Effector memory CD4-positive, alpha-beta T cell (primary cell): ENCODE results near the gene DNAH10.
"Not testable (repeated sequence)": the region's sequence is repeated elsewhere in the genome, so short reads cannot be mapped to it uniquely, and the experiment has no call there.

Experiments
- DNase-seq, 3 donors: peaks; one replicate each; pipeline ENCODE4 v3.0.0-alpha.2; 2020
- H3K27ac ChIP-seq: 2 replicates; pipeline ENCODE4 v1.7.0; 2013; ENCODE audit warnings: mild to moderate bottlenecking, low read length, moderate library complexity; ENCODE audit not compliant: insufficient read depth, poor library complexity, severe bottlenecking
- H3K27me3 ChIP-seq: replicated peaks from 2 replicates; pipeline ENCODE4 v1.7.0; 2013; ENCODE audit warnings: mild to moderate bottlenecking, low read length; ENCODE audit not compliant: insufficient read depth, control insufficient read depth, poor library complexity, severe bottlenecking
- H3K36me3 ChIP-seq: 2 replicates; pipeline ENCODE4 v1.7.0; 2013; ENCODE audit warnings: mild to moderate bottlenecking, low read length, moderate library complexity; ENCODE audit not compliant: control insufficient read depth, insufficient read depth
- H3K4me1 ChIP-seq: 2 replicates; pipeline ENCODE4 v1.7.0; 2013; ENCODE audit warnings: low read length, mild to moderate bottlenecking; ENCODE audit not compliant: control insufficient read depth, insufficient read depth, poor library complexity, severe bottlenecking
- H3K4me3 ChIP-seq: 2 replicates; pipeline ENCODE4 v1.7.0; 2013; ENCODE audit warnings: low read length, low read depth, mild to moderate bottlenecking; ENCODE audit not compliant: insufficient read depth, poor library complexity, severe bottlenecking
- H3K9me3 ChIP-seq: 2 replicates; pipeline ENCODE4 v1.7.0; 2013; ENCODE audit warnings: mild to moderate bottlenecking, low read length, moderate library complexity; ENCODE audit not compliant: control insufficient read depth

The DNAH10 gene

DNA sequence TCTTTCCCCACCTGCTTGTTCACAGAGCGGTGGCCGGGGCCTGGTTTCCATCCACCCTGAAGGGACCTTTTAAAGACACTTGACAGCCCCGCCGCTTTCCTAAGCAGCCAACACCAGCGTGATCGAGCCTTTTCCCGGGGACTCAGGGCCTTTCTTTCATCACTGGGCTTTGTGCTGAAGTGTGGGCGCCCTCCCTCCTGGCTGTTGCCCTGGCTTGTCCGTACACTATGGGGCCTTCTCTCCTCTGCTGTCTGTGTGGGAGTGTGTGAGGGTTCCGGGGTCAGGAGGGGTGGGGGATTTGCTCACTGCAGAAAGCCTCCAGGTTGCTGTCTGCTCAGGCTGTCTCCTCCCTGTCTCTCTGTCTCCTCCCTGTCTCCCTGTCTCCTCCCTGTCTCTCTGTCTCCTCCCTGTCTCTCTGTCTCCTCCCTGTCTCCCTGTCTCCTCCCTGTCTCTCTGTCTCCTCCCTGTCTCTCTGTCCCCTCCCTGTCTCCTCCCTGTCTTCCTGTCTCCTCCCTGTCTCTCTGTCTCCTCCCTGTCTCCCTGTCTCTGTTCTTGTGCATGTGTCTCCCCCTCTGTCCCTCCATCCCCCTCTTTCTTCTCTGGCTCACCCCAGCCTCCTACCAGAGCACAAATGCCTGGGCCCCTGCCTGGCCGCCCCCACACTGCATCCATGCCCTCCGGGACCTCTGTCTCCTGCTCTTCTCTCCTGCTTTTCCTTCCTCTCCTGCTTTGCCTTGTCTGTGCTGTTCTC, 145.8 kb downstream of the DNAH10 start:
- Histone ChIP-seq H3K4me1 (no peaks in the 10 kb centered on the region), H3K4me3 (no peak overlapping the region), H3K27me3 (no peaks in the 10 kb centered on the region), H3K9me3 (no peaks in the 10 kb centered on the region), H3K27ac (no peak overlapping the region), H3K36me3 (no peaks in the 10 kb centered on the region)
- DNase-seq: no peak

DNA sequence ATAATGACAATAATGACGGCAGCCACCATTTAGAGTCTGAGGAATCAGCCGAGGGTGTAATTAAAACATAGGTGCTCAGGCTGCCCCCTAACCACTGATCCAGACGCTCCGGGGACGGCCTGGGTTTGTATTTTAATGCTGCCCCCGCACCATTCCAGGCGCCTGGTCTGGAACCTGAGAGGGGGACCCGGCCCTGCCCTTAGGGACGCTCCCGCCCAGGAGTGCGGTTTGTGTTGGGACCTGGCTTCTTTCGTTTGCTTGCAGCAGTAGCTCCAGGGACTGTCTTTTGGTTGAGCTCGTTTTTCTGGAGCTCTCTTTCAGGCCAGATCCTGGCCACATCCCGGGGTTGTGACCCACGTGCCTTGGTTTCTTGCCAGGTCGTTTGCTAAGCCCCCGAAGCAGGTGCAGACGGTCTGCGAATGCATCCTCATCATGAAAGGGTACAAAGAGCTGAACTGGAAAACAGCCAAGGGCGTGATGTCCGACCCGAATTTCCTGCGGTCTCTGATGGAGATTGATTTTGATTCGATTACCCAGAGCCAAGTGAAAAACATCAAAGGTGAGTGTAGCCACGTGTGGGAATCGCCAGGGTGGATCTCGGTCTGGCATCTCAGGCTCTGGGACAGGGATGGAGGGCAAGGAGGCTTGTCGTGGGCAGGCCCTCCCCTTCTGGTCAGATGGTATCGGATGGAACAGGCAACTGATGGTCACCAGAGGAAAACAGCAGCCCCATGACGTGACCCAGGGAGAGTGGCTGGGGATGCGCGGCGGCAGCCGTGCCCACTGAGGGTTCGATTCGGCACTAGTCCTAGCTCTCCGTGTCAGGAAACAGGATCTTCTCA, 147.0 kb downstream of the DNAH10 start:
- Histone ChIP-seq H3K36me3 (no peaks in the 10 kb centered on the region), H3K4me1 (no peaks in the 10 kb centered on the region), H3K9me3 (no peaks in the 10 kb centered on the region), H3K27ac (no peak overlapping the region), H3K27me3 (no peaks in the 10 kb centered on the region), H3K4me3 (no peak overlapping the region)
- no peak for DNase-seq

DNA sequence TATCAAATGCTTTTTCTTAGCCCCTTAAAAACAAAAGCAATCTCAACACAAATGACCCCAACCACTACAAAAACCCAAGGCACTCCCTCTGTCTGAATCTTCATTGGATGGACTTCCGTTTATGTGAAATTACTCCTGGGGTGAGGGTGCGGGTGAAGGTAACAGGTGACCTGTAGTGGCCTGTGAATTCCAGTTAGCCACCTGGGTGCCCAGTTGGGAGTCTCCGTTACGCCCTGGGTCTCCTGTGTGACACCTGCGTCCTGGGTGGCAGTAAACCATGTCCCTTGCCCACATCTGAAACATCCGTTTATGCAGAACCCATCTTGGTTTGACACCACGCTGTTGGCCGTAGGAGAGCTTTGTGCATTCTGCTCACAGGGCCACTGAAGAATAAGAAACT, 148.0 kb downstream of the DNAH10 start:
- Histone ChIP-seq H3K36me3 (no peaks in the 10 kb centered on the region), H3K9me3 (no peaks in the 10 kb centered on the region), H3K27ac (no peak overlapping the region), H3K27me3 (no peaks in the 10 kb centered on the region), H3K4me3 (no peak overlapping the region), H3K4me1 (no peaks in the 10 kb centered on the region)
- DNase-seq: no peak

DNA sequence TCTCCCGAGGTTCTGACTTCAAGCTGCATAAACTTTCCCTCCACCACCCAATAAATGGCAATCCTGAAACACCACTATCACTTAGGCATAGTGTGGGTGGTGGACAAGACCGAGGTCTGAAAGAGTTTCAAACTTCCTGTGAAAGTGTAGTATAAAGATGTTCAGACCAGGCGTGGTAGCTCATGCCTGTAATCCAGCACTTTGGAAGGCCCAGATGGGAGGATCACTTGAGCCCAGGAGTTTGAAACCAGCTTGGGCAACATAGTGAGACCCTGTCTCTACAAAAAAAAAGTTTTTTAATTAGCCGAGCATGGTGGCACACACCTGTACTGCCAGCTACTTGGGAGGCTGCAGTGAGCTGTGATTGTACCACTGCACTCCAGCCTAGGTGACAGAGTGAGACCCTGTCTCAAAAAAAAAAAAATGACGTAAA, 148.7 kb downstream of the DNAH10 start:
- Histone ChIP-seq H3K27me3 (no peaks in the 10 kb centered on the region), H3K4me3 (no peak overlapping the region), H3K4me1 (no peaks in the 10 kb centered on the region), H3K36me3 (no peaks in the 10 kb centered on the region), H3K9me3 (no peaks in the 10 kb centered on the region), H3K27ac (no peak overlapping the region)
- no peak for DNase-seq

- not testable (repeated sequence) for H3K4me3 ChIP-seq, H3K27me3 ChIP-seq, H3K36me3 ChIP-seq, DNase-seq, H3K4me1 ChIP-seq, H3K9me3 ChIP-seq, H3K27ac ChIP-seq
These were observed 149.7 kb downstream of the DNAH10 start for GRCh38 chr12:123911672-123912409.

DNA sequence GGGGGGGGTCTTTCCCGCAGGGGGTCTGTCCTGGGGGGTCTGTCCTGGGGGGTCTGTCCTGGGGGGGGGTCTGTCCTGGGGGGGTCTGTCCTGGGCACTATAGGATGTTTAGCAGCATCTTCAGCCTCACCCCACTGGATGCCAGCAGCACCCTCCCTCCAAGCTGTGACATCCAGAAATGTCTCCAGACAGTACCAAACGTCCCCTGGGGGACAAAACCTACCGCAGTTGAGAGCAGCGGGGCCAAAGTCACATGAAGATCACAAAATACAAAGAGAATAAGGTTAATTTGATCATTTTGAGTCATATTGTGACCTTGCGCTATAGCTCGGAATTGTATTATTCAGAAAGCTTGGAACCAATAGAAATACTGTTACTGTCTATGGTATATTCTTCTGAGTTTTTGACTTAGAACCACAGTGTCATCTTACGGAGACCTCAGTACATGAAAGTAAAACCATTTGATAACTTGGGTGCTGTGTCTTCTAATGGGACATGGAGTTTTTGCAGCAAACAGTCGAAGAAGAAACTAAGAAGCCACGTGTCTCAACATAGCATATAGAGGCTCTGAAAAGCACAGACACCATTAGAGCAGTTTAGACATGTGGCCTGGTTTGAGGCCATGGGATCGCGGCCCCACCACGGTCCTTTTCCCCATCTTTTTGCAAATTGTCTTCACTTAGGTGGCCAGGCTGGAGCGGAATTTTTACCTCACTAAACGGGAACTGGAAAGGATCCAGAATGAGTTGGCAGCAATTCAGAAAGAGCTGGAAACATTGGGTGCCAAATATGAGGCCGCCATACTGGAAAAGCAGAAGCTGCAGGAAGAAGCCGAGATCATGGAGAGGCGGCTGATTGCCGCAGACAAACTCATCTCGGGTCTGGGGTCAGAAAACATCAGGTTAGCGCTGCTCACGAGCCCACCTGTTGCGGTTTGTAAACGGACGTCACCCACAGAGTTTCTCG, 150.6 kb downstream of the DNAH10 start:
- no peaks in the 10 kb centered on the region for H3K4me1 ChIP-seq
- no peaks in the 10 kb centered on the region for H3K27me3 ChIP-seq
- no peaks in the 10 kb centered on the region for H3K36me3 ChIP-seq
- no peaks in the 10 kb centered on the region for H3K9me3 ChIP-seq
- H3K4me3 ChIP-seq: no peak overlapping the region
- DNase-seq: no peak
- H3K27ac ChIP-seq: no peak overlapping the region

DNA sequence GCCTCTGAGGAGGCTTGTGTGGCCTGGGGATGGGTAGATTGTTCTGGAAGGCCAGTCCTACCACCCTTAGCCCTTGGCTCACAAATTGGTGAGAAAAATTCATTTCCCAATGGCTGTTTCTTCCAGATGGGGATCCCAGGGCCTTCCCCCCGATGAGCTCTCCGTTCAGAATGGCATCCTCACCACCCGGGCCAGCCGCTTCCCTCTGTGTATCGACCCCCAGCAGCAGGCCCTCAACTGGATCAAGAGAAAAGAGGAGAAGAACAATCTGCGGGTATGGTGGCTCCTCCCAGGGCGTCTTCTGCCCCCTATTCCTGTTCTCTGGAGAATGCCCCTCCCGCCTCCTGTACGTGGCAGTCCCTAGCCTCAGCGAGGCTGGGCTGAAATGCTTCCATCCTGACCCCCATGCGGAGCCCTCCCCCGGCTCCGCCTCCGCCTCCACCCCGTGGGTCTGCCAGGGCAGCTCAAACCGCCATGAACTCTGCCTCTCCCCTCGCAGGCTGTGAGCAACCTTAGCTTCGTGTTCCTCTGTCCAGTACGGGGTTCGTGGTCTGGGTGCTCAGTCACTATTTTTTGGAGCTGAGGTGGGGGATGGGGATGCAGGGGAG, 152.7 kb downstream of the DNAH10 start:
- Histone ChIP-seq H3K4me3 (no peak overlapping the region), H3K9me3 (no peaks in the 10 kb centered on the region), H3K36me3 (no peaks in the 10 kb centered on the region), H3K27me3 (no peaks in the 10 kb centered on the region), H3K4me1 (no peaks in the 10 kb centered on the region), H3K27ac (no peak overlapping the region)
- DNase-seq: no peak

DNA sequence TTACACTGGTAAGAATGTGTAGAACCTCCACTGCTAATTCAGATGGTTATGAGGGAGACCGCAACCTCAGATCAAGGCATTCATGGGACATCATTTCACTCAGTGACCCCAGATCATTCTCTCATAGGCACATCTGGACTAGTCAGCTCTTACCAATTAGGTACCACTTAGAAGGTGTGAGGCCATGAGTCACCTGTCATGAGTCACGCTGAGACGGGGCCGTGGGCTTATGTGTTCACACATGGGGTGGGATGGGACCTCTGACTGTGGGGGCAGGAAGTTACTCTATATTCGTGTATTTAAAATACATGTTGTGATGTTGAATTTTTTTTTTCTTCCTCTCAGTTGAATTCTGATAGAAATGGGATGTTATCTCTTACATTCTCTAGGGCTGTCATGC, 154.6 kb downstream of the DNAH10 start:
- no peak for DNase-seq
- Histone ChIP-seq H3K27ac (no peak overlapping the region), H3K9me3 (no peaks in the 10 kb centered on the region), H3K4me3 (no peak overlapping the region), H3K27me3 (no peaks in the 10 kb centered on the region), H3K36me3 (no peaks in the 10 kb centered on the region), H3K4me1 (no peaks in the 10 kb centered on the region)

GRCh38 chr12:123917337-123917850, 155.3 kb downstream of the DNAH10 start:
- Histone ChIP-seq H3K27ac (no peak overlapping the region), H3K27me3 (no peaks in the 10 kb centered on the region), H3K36me3 (no peaks in the 10 kb centered on the region), H3K4me1 (no peaks in the 10 kb centered on the region), H3K4me3 (no peak overlapping the region), H3K9me3 (no peaks in the 10 kb centered on the region)
- no peak for DNase-seq
